GM10266 (cell line): ENCODE measurements around the gene FAM241B.

Experiments
- DNase-seq: peaks from one replicate; pipeline ENCODE4 v3.0.0; 2012; ENCODE audit errors: extremely low spot score
- CTCF ChIP-seq: IDR thresholded peaks from 2 replicates; pipeline ENCODE4 v1.5.1; 2012; ENCODE audit warnings: mild to moderate bottlenecking, low read depth; ENCODE audit not compliant: control insufficient read depth, insufficient read depth; ENCODE audit errors: missing control alignments

Gene FAM241B

GRCh38 chr10:69668721-69669120, 38.7 kb downstream of the FAM241B start:
- no peak for DNase-seq
- no peak for TF ChIP-seq CTCF

- DNase-seq, result no peak
- no peak for TF ChIP-seq CTCF
These were observed 39.4 kb downstream of the FAM241B start for GRCh38 chr10:69669409-69669808.

GRCh38 chr10:69673521-69673920, 43.5 kb downstream of the FAM241B start:
- no peak for DNase-seq
- no peak for TF ChIP-seq CTCF

GRCh38 chr10:69674786-69675185, 44.7 kb downstream of the FAM241B start:
- DNase-seq, result no peak
- no peak for TF ChIP-seq CTCF

- DNase-seq, result no peak
- no peak for TF ChIP-seq CTCF
These were observed 46.3 kb downstream of the FAM241B start for GRCh38 chr10:69676301-69676700.

GRCh38 chr10:69677985-69678654, 48.1 kb downstream of the FAM241B start:
- no peak for TF ChIP-seq CTCF
- DNase-seq, result no peak

- no peak for DNase-seq
- no peak for TF ChIP-seq CTCF
These were observed 49.7 kb downstream of the FAM241B start for GRCh38 chr10:69679736-69680135.
